ENCODE results near the gene C9orf50. TPM values are rescaled to one million over a fixed set of nuclear protein-coding genes. Genes with fewer than 3 reads are reported as not detected.

Gene C9orf50
- total and polyA plus RNA-seq, 4 donors: 0.44 to 0.60 (median 0.59) TPM; not detected in 1

GRCh38 chr9:129648764-129649115 lies 27.8 kb upstream of the C9orf50 start:
- Histone ChIP-seq H3K4me3 (ENCODE audit: low read depth, low read length) (no peak overlapping the region), H3K27ac (ENCODE audit: low read depth, low read length) (no peak overlapping the region), H3K4me1 (ENCODE audit: control insufficient read depth, insufficient read depth, low read length) (peaks cover 13% of the 10 kb centered on the region), H3K27me3 (ENCODE audit: control insufficient read depth, insufficient read depth, low read length) (peaks cover 2% of the 10 kb centered on the region), H3K9me3 (ENCODE audit: control insufficient read depth, insufficient read depth, low read length) (no peaks in the 10 kb centered on the region), H3K36me3 (ENCODE audit: control insufficient read depth, insufficient read depth, low read length) (no peaks in the 10 kb centered on the region)
- no peak for DNase-seq (ENCODE audit: low read depth in 4 of 6, low spot score in 6 of 6)
- WGBS (ENCODE audit: insufficient coverage): 73% methylated on average over 5 of the region's 10 CpGs

- H3K27me3 ChIP-seq (ENCODE audit: control insufficient read depth, insufficient read depth, low read length): peaks cover 2% of the 10 kb centered on the region
- DNase-seq (ENCODE audit: low read depth in 4 of 6, low spot score in 6 of 6): no peak
- H3K36me3 ChIP-seq (ENCODE audit: control insufficient read depth, insufficient read depth, low read length): no peaks in the 10 kb centered on the region
- H3K4me3 ChIP-seq (ENCODE audit: low read depth, low read length): no peak overlapping the region
- H3K9me3 ChIP-seq (ENCODE audit: control insufficient read depth, insufficient read depth, low read length): no peaks in the 10 kb centered on the region
- H3K27ac ChIP-seq (ENCODE audit: low read depth, low read length): no peak overlapping the region
- WGBS (ENCODE audit: insufficient coverage): 53% methylated on average over 10 of the region's 16 CpGs
- H3K4me1 ChIP-seq (ENCODE audit: control insufficient read depth, insufficient read depth, low read length): peaks cover 10% of the 10 kb centered on the region
Observed at GRCh38 chr9:129648092-129648763, 27.3 kb upstream of the C9orf50 start.

GRCh38 chr9:129647635-129648034 lies 26.7 kb upstream of the C9orf50 start:
- H3K4me1 ChIP-seq (ENCODE audit: control insufficient read depth, insufficient read depth, low read length): peaks cover 10% of the 10 kb centered on the region
- H3K27me3 ChIP-seq (ENCODE audit: control insufficient read depth, insufficient read depth, low read length): peaks cover 2% of the 10 kb centered on the region
- no peaks in the 10 kb centered on the region for H3K9me3 ChIP-seq (ENCODE audit: control insufficient read depth, insufficient read depth, low read length)
- no peak overlapping the region for H3K4me3 ChIP-seq (ENCODE audit: low read depth, low read length)
- no peaks in the 10 kb centered on the region for H3K36me3 ChIP-seq (ENCODE audit: control insufficient read depth, insufficient read depth, low read length)
- no peak overlapping the region for H3K27ac ChIP-seq (ENCODE audit: low read depth, low read length)
- DNase-seq (ENCODE audit: low read depth in 4 of 6, low spot score in 6 of 6): no peak
- WGBS (ENCODE audit: insufficient coverage): 89% methylated on average over 9 of the region's 10 CpGs

- 94% methylated on average over 4 of the region's 7 CpGs for WGBS (ENCODE audit: insufficient coverage)
- peaks cover 14% of the 10 kb centered on the region for H3K4me1 ChIP-seq (ENCODE audit: control insufficient read depth, insufficient read depth, low read length)
- no peak overlapping the region for H3K27ac ChIP-seq (ENCODE audit: low read depth, low read length)
- no peaks in the 10 kb centered on the region for H3K36me3 ChIP-seq (ENCODE audit: control insufficient read depth, insufficient read depth, low read length)
- DNase-seq (ENCODE audit: low read depth in 4 of 6, low spot score in 6 of 6): no peak
- peaks cover 2% of the 10 kb centered on the region for H3K27me3 ChIP-seq (ENCODE audit: control insufficient read depth, insufficient read depth, low read length)
- H3K9me3 ChIP-seq (ENCODE audit: control insufficient read depth, insufficient read depth, low read length): no peaks in the 10 kb centered on the region
- no peak overlapping the region for H3K4me3 ChIP-seq (ENCODE audit: low read depth, low read length)
Observed at GRCh38 chr9:129646654-129647053, 25.8 kb upstream of the C9orf50 start.

GRCh38 chr9:129646252-129646651 lies 25.4 kb upstream of the C9orf50 start:
- H3K36me3 ChIP-seq (ENCODE audit: control insufficient read depth, insufficient read depth, low read length): no peaks in the 10 kb centered on the region
- H3K27ac ChIP-seq (ENCODE audit: low read depth, low read length): no peak overlapping the region
- peaks cover 16% of the 10 kb centered on the region for H3K4me1 ChIP-seq (ENCODE audit: control insufficient read depth, insufficient read depth, low read length)
- 83% methylated on average over 12 of the region's 12 CpGs for WGBS (ENCODE audit: insufficient coverage)
- H3K27me3 ChIP-seq (ENCODE audit: control insufficient read depth, insufficient read depth, low read length): peaks cover 2% of the 10 kb centered on the region
- H3K4me3 ChIP-seq (ENCODE audit: low read depth, low read length): no peak overlapping the region
- H3K9me3 ChIP-seq (ENCODE audit: control insufficient read depth, insufficient read depth, low read length): no peaks in the 10 kb centered on the region
- no peak for DNase-seq (ENCODE audit: low read depth in 4 of 6, low spot score in 6 of 6)

- WGBS (ENCODE audit: insufficient coverage): 81% methylated on average over 17 of the region's 17 CpGs
Observed at GRCh38 chr9:129644902-129645301, 24.0 kb upstream of the C9orf50 start.

GRCh38 chr9:129644365-129644764 lies 23.5 kb upstream of the C9orf50 start:
- H3K4me1 ChIP-seq (ENCODE audit: control insufficient read depth, insufficient read depth, low read length): peaks cover 29% of the 10 kb centered on the region
- H3K27me3 ChIP-seq (ENCODE audit: control insufficient read depth, insufficient read depth, low read length): peaks cover under 1% of the 10 kb centered on the region
- no peak for DNase-seq (ENCODE audit: low read depth in 4 of 6, low spot score in 6 of 6)
- peaks cover 7% of the 10 kb centered on the region for H3K36me3 ChIP-seq (ENCODE audit: control insufficient read depth, insufficient read depth, low read length)
- H3K4me3 ChIP-seq (ENCODE audit: low read depth, low read length): no peak overlapping the region
- 85% methylated on average over 10 of the region's 11 CpGs for WGBS (ENCODE audit: insufficient coverage)
- H3K27ac ChIP-seq (ENCODE audit: low read depth, low read length): no peak overlapping the region
- no peaks in the 10 kb centered on the region for H3K9me3 ChIP-seq (ENCODE audit: control insufficient read depth, insufficient read depth, low read length)

More at GRCh38 chr9:129644902-129645301, 24.0 kb upstream of the C9orf50 start:
- Histone ChIP-seq H3K27ac (ENCODE audit: low read depth, low read length) (no peak overlapping the region), H3K9me3 (ENCODE audit: control insufficient read depth, insufficient read depth, low read length) (no peaks in the 10 kb centered on the region), H3K4me3 (ENCODE audit: low read depth, low read length) (no peak overlapping the region), H3K36me3 (ENCODE audit: control insufficient read depth, insufficient read depth, low read length) (peaks cover 3% of the 10 kb centered on the region), H3K27me3 (ENCODE audit: control insufficient read depth, insufficient read depth, low read length) (peaks cover 2% of the 10 kb centered on the region), H3K4me1 (ENCODE audit: control insufficient read depth, insufficient read depth, low read length) (peaks cover 29% of the 10 kb centered on the region)
- no peak for DNase-seq (ENCODE audit: low read depth in 4 of 6, low spot score in 6 of 6)

- Histone ChIP-seq H3K4me1 (ENCODE audit: control insufficient read depth, insufficient read depth, low read length) (peaks cover 31% of the 10 kb centered on the region), H3K27ac (ENCODE audit: low read depth, low read length) (no peak overlapping the region), H3K27me3 (ENCODE audit: control insufficient read depth, insufficient read depth, low read length) (no peaks in the 10 kb centered on the region), H3K36me3 (ENCODE audit: control insufficient read depth, insufficient read depth, low read length) (peaks cover 14% of the 10 kb centered on the region), H3K9me3 (ENCODE audit: control insufficient read depth, insufficient read depth, low read length) (no peaks in the 10 kb centered on the region), H3K4me3 (ENCODE audit: low read depth, low read length) (no peak overlapping the region)
- no peak for DNase-seq (ENCODE audit: low read depth in 4 of 6, low spot score in 6 of 6)
- WGBS (ENCODE audit: insufficient coverage): 81% methylated on average over 5 of the region's 10 CpGs
Observed at GRCh38 chr9:129643706-129644105, 22.8 kb upstream of the C9orf50 start.

- Histone ChIP-seq H3K4me3 (ENCODE audit: low read depth, low read length) (peak within 1 kb of the TSS; percentile 90), H3K4me1 (ENCODE audit: control insufficient read depth, insufficient read depth, low read length) (peaks cover 34% of the 10 kb centered on the region), H3K27ac (ENCODE audit: low read depth, low read length) (peak within 1 kb of the TSS; percentile 94), H3K36me3 (ENCODE audit: control insufficient read depth, insufficient read depth, low read length) (peaks cover 31% of the 10 kb centered on the region), H3K9me3 (ENCODE audit: control insufficient read depth, insufficient read depth, low read length) (no peaks in the 10 kb centered on the region), H3K27me3 (ENCODE audit: control insufficient read depth, insufficient read depth, low read length) (no peaks in the 10 kb centered on the region)
- DNase-seq (ENCODE audit: low read depth in 4 of 6, low spot score in 6 of 6): peak; percentile 87 to 98 (median 91)
- WGBS (ENCODE audit: insufficient coverage): 0% methylated on average over 93 of the region's 93 CpGs
Observed at GRCh38 chr9:129641750-129642585, 21.1 kb upstream of the C9orf50 start, which contains the start of gene ASB6. TSS of gene ASB6 (minus strand) at chr9:129642151. CDS start at chr9:129641999, 152 bp downstream.
